H1 (cell line): Measurements from ENCODE around the gene SRF. TPM values are rescaled to one million over a fixed set of nuclear protein-coding genes. Genes with fewer than 3 reads are reported as not detected.
"Not testable (repeated sequence)": the region's sequence is repeated elsewhere in the genome, so short reads cannot be mapped to it uniquely, and the experiment has no call there.

Source experiments
- CTCF ChIA-PET: fragments of 300-600 bp; sonication (Branson Sonifier 250); formaldehyde crosslinking; loops from one replicate; lab custom pipeline; 2021; ENCODE audit not compliant: partially characterized antibody; lab: Charles Lee
- POLR2A ChIA-PET: fragments of 300-600 bp; sonication (Branson Sonifier 250); formaldehyde crosslinking; loops from one replicate; lab custom pipeline; 2021; ENCODE audit warnings: inconsistent platforms; ENCODE audit not compliant: partially characterized antibody; lab: Charles Lee
- DNase-seq, 2 experiments: peaks; one replicate each; pipeline versions ENCODE4 v3.0.0 to v3.0.0-alpha.2; 2010 to 2022; ENCODE audit warnings: low spot score in 2 of 2, low read depth in 1 of 2, mixed read lengths in 1 of 2
- FAIRE-seq: peaks from 2 replicates; lab custom pipeline; 2011; peaks lifted over from hg19 to GRCh38; lab: Jason Lieb, UNC
- H2AFZ ChIP-seq: 2 replicates; pipeline ENCODE4 v1.8.1; 2012; ENCODE audit warnings: low read length, inconsistent platforms
- H2AK5ac ChIP-seq: 2 replicates; pipeline ENCODE4 v1.6.1; 2013; ENCODE audit warnings: low read depth, low read length
- H2BK120ac ChIP-seq: replicated peaks from 2 replicates; pipeline ENCODE3; 2013; ENCODE audit warnings: low read depth, low read length, inconsistent platforms
- H2BK12ac ChIP-seq: 2 replicates; pipeline ENCODE4 v1.6.1; 2013; ENCODE audit warnings: low read depth, low read length
- H2BK15ac ChIP-seq: 2 replicates; pipeline ENCODE4 v1.6.1; 2013; ENCODE audit warnings: low read length
- H2BK20ac ChIP-seq: 2 replicates; pipeline ENCODE4 v1.6.1; 2013; ENCODE audit warnings: low read length
- H2BK5ac ChIP-seq: 2 replicates; pipeline ENCODE4 v1.6.1; 2013; ENCODE audit warnings: low read depth, low read length
- H3K14ac ChIP-seq: 2 replicates; pipeline ENCODE4 v1.6.1; 2013; ENCODE audit warnings: inconsistent platforms; ENCODE audit not compliant: insufficient read length
- H3K18ac ChIP-seq: 2 replicates; pipeline ENCODE4 v1.6.1; 2013; ENCODE audit warnings: low read length; ENCODE audit errors: extremely low read depth
- H3K23ac ChIP-seq: 2 replicates; pipeline ENCODE4 v1.6.1; 2013; ENCODE audit warnings: inconsistent platforms; ENCODE audit not compliant: insufficient read length
- H3K23me2 ChIP-seq: 2 replicates; pipeline ENCODE4 v1.6.1; 2013; ENCODE audit warnings: low read depth, low read length
- H3K27ac ChIP-seq: 2 replicates; pipeline ENCODE4 v1.6.1; 2011; ENCODE audit warnings: low read depth, low read length, inconsistent platforms
- H3K27me3 ChIP-seq, 4 experiments: replicated peaks in 1 of 4; 1 replicate in 1 of 4; 2 replicates in 3 of 4; pipeline versions ENCODE4 v1.6.1 to v1.8.1; 2011 to 2013; ENCODE audit warnings: low read length in 3 of 4, mild to moderate bottlenecking in 3 of 4, inconsistent platforms in 2 of 4, mixed read lengths in 2 of 4, moderate library complexity in 1 of 4; ENCODE audit not compliant: control insufficient read depth in 3 of 4, insufficient read depth in 3 of 4; ENCODE audit errors: extremely low read depth in 1 of 4
- H3K36me3 ChIP-seq, 4 experiments: 2 replicates each; pipeline versions ENCODE4 v1.6.1 to v1.8.1; 2011 to 2013; ENCODE audit warnings: mild to moderate bottlenecking in 4 of 4, low read length in 3 of 4, moderate library complexity in 2 of 4, control low read depth in 1 of 4, inconsistent platforms in 1 of 4; ENCODE audit not compliant: insufficient read depth in 4 of 4, control insufficient read depth in 2 of 4
- H3K4ac ChIP-seq: replicated peaks from 2 replicates; pipeline ENCODE3; 2013; ENCODE audit warnings: low read length, low read depth, mixed read lengths, inconsistent platforms; ENCODE audit not compliant: insufficient read length
- H3K4me1 ChIP-seq, 4 experiments: replicated peaks in 1 of 4; 1 replicate in 1 of 4; 2 replicates in 3 of 4; pipeline versions ENCODE4 v1.6.1 to v1.8.1; 2011 to 2013; ENCODE audit warnings: low read length in 3 of 4, inconsistent platforms in 2 of 4, mixed read lengths in 1 of 4; ENCODE audit not compliant: insufficient read depth in 4 of 4, control insufficient read depth in 3 of 4
- H3K4me2 ChIP-seq, 2 experiments: 2 replicates each; pipeline versions ENCODE4 v1.6.1 to v1.8.1; 2011 to 2013; ENCODE audit warnings: low read depth in 2 of 2, low read length in 2 of 2, control low read depth in 1 of 2, inconsistent platforms in 1 of 2, mild to moderate bottlenecking in 1 of 2; ENCODE audit not compliant: insufficient read depth in 1 of 2
- H3K4me3 ChIP-seq, 4 experiments: fragments of 200-600, 300-600 bp in 1 of 4; sonication (generic), shearing (Covaris generic), sonication (Bioruptor Twin) in 1 of 4; 2 replicates each; pipeline versions ENCODE4 v1.5.1 to v1.8.1; 2011 to 2016; ENCODE audit warnings: low read length in 4 of 4, low read depth in 3 of 4, control low read depth in 2 of 4, inconsistent platforms in 2 of 4, mild to moderate bottlenecking in 2 of 4, mixed read lengths in 1 of 4, moderate library complexity in 1 of 4; ENCODE audit not compliant: insufficient read depth in 2 of 4; ENCODE audit errors: extremely low read depth in 1 of 4
- H3K56ac ChIP-seq: replicated peaks from 2 replicates; pipeline ENCODE3; 2013; ENCODE audit warnings: low read depth, mild to moderate bottlenecking, mixed read lengths, low read length, inconsistent platforms; ENCODE audit not compliant: insufficient read length
- H3K79me1 ChIP-seq: 2 replicates; pipeline ENCODE4 v1.6.1; 2013; ENCODE audit warnings: low read depth, low read length, control low read depth
- H3K79me2 ChIP-seq, 2 experiments: 2 replicates each; pipeline versions ENCODE4 v1.6.1 to v1.8.1; 2012 to 2013; ENCODE audit warnings: low read length in 2 of 2, mild to moderate bottlenecking in 2 of 2, inconsistent platforms in 1 of 2; ENCODE audit not compliant: insufficient read depth in 2 of 2, control insufficient read depth in 1 of 2
- H3K9ac ChIP-seq, 4 experiments: replicated peaks in 1 of 4; 1 replicate in 1 of 4; 2 replicates in 3 of 4; pipeline versions ENCODE4 v1.6.1 to v1.8.1; 2011 to 2013; ENCODE audit warnings: low read depth in 3 of 4, low read length in 3 of 4, control low read depth in 2 of 4, mild to moderate bottlenecking in 2 of 4, moderate library complexity in 2 of 4, inconsistent platforms in 1 of 4; ENCODE audit errors: extremely low read depth in 1 of 4
- H3K9me3 ChIP-seq, 2 experiments: 2 replicates each; pipeline versions ENCODE4 v1.6.1 to v1.8.1; 2012 to 2013; ENCODE audit warnings: mild to moderate bottlenecking in 2 of 2, moderate library complexity in 2 of 2, control low read depth in 1 of 2, inconsistent platforms in 1 of 2, low read depth in 1 of 2, low read length in 1 of 2, mixed read lengths in 1 of 2; ENCODE audit not compliant: insufficient read depth in 2 of 2
- H4K20me1 ChIP-seq, 2 experiments: replicated peaks in 1 of 2; 2 replicates each; pipeline versions ENCODE3 to v1.8.1; 2011 to 2013; ENCODE audit warnings: inconsistent platforms in 2 of 2, low read length in 2 of 2, mild to moderate bottlenecking in 1 of 2; ENCODE audit not compliant: insufficient read depth in 2 of 2, control insufficient read depth in 1 of 2
- H4K5ac ChIP-seq: 2 replicates; pipeline ENCODE4 v1.6.1; 2013; ENCODE audit warnings: low read length, low read depth, mixed read lengths, inconsistent platforms; ENCODE audit not compliant: insufficient read length
- H4K8ac ChIP-seq: 2 replicates; pipeline ENCODE4 v1.8.0; 2013; ENCODE audit warnings: mild to moderate bottlenecking, moderate library complexity, low read length, inconsistent platforms; ENCODE audit not compliant: insufficient read depth; ENCODE audit errors: extremely low read depth
- H4K91ac ChIP-seq: replicated peaks from 2 replicates; pipeline ENCODE3; 2013; ENCODE audit warnings: low read length, mixed read lengths, inconsistent platforms; ENCODE audit not compliant: insufficient read length
- WGBS, 2 experiments: shearing (Covaris generic) in 1 of 2; methylation state at CpG; one replicate each; pipeline versions ENCODE4 v1.1.6 to v1.1.7; 2013 to 2015; ENCODE audit warnings: low lambda C conversion rate in 2 of 2, mixed read lengths in 2 of 2, inconsistent platforms in 1 of 2, low coverage in 1 of 2, missing lambda C conversion rate in 1 of 2; ENCODE audit not compliant: insufficient replicate concordance in 2 of 2, insufficient coverage in 1 of 2, insufficient read length in 1 of 2; ENCODE audit errors: extremely low coverage in 1 of 2, missing lambda C conversion rate in 1 of 2; 5-methylcytosine and 5-hydroxymethylcytosine counted together
- polyA plus RNA-seq, 7 experiments: library from polyadenylated mRNA; depleted of rRNA in 3 of 7; stranded (reverse) in 5 of 7; unstranded in 2 of 7; fragments of >200 nt in 5 of 7; fragments of 200-250 nt in 2 of 7; gene quantifications; 1 replicate in 5 of 7; 2 replicates in 1 of 7; 4 replicates in 1 of 7; pipeline versions ENCODE4 v1.2.1 to v1.2.3, GENCODE V29; 2011 to 2013; ENCODE audit warnings: missing spikeins in 2 of 7, mixed read lengths in 2 of 7
- total RNA-seq: library from RNA; stranded (reverse); fragmentation: NEBNext Ultra II Directional; extraction: Animal tissue kit (Norgen Biotek cat#: 25700); gene quantifications from 2 replicates; pipeline ENCODE4 v1.2.1, GENCODE V29; 2021

Gene SRF
- total and polyA plus RNA-seq, 2 of the 8 experiments (the other 6 are each of a cell fraction or from before 2014, with no cell fraction given), result 49.0 to 69.5 TPM

DNA sequence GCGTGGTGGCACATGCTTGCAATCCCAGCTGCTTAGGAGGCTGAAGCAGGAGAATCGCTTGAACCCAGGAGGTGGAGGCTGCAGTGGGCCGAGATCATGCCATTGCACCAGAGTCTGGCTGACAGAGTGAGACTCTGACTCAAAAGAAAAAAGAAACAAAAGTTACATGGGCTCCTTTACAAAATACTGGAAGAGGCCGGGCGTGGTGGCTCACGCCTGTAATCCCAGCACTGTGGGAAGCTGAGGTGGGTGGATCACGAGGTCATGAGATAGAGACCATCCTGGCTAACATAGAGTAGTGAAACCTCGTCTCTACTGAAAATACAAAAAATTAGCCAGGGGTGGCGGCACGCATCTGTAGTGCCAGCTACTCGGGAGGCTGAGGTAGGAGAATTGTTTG, 31.1 kb upstream of the SRF start:
- H2BK20ac ChIP-seq, H3K23me2 ChIP-seq, H2BK12ac ChIP-seq, H2BK15ac ChIP-seq, H4K5ac ChIP-seq, H3K36me3 ChIP-seq, H4K91ac ChIP-seq, H3K56ac ChIP-seq, H4K20me1 ChIP-seq, H3K23ac ChIP-seq, H3K9ac ChIP-seq, H3K4me3 ChIP-seq, H3K9me3 ChIP-seq, H3K27ac ChIP-seq, H3K4me2 ChIP-seq, H2AFZ ChIP-seq, H4K8ac ChIP-seq, H3K14ac ChIP-seq, H3K4me1 ChIP-seq, H2AK5ac ChIP-seq, H3K4ac ChIP-seq, FAIRE-seq, H2BK5ac ChIP-seq, H3K27me3 ChIP-seq, H3K79me2 ChIP-seq, H3K79me1 ChIP-seq, H3K18ac ChIP-seq, DNase-seq, H2BK120ac ChIP-seq: not testable (repeated sequence)
- POLR2A ChIA-PET, result interaction anchor here (0.7 kb wide), 1 partner anchor 85 kb away, joined by 4 read pairs; no protein-coding TSS in a partner anchor
- WGBS, 2 experiments, result 93% methylated on average over 11 of the region's 11 CpGs; no CpG with 5 or more reads in 1 of the 2 experiments
- CTCF ChIA-PET, result interaction anchor here (0.7 to 0.9 kb wide), 3 partner anchors 10 to 84 kb away, joined by 3 read pairs; no protein-coding TSS in a partner anchor
